NCI-H2227 (cell line): ENCODE measurements around the gene SUOX.
"Not testable (repeated sequence)": the region's sequence is repeated elsewhere in the genome, so short reads cannot be mapped to it uniquely, and the experiment has no call there.

Experiments
- DNase-seq: peaks from one replicate; lab custom pipeline; 2025; ENCODE audit not compliant: unreplicated experiment; lab: John Stamatoyannopoulos, UW

Gene SUOX

GRCh38 chr12:55982319-55982936 lies 14.6 kb upstream of the SUOX start:
- no peak for DNase-seq

DNA sequence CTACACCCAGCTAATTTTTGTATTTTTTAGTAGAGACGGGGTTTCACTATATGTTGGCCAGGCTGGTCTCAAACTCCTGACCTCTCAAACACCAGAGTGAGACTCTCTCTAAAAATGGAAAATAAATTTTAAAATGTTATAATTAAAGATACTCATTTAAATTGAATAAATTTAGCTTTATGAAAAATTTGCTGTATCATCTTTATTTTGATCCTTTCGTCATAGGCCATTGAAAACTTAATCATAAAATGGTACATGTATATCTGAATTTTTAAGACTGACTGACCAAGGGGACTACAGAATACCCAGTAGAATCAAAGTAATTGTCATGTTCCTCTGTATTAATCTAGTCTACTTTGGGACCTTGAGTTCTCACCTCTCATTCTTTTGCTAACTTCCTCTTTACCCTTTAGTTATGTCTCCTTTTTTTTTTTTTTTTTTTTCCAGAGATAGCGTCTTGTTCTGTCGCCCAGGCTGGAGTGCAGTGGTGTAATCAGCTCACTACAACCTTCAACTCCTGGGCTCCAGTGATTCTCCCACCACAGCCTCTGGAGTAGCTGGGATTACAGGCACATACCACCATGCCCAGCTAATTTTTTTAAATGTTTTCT lies 13.7 kb upstream of the SUOX start:
- no peak for DNase-seq

GRCh38 chr12:55984861-55985260 lies 12.2 kb upstream of the SUOX start:
- DNase-seq = no peak

DNA sequence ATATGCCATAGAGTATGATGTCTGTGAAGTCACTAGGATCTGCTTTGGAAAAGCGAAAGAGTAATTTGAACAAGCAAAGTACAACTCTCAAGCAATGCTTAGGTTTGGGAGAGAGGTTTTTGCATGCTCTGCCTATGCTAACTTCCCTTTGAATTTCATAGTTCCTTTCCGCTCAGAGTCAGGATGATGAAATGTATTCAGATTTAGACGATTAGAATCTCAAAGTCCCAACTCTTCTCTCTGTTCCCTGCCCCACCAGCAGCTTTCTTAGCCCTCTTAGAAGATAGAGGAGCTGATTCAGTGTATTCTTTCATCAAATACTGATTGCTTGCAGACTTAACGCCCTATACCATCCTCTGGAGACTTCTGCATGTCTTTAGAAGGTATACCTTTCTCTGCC lies 11.7 kb upstream of the SUOX start:
- DNase-seq = no peak

DNA sequence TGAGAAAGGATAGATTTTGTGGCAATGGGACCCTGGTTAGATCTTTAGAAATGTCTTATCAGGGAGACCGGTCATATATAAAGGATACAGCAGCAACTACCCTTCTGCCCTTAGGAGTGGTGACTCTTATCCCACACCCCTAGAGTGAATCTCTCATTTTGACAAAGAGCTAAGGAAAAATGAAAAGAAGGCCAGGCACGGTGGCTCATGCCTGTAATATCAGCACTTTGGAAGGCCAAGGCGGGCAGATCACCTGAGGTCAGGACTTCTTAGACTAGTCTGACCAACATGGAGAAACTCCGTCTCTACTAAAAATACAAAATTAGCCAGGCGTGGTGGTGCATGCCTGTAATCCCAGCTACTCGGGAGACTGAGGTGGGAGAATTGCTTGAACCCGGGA lies 11.1 kb upstream of the SUOX start:
- DNase-seq = not testable (repeated sequence)

DNA sequence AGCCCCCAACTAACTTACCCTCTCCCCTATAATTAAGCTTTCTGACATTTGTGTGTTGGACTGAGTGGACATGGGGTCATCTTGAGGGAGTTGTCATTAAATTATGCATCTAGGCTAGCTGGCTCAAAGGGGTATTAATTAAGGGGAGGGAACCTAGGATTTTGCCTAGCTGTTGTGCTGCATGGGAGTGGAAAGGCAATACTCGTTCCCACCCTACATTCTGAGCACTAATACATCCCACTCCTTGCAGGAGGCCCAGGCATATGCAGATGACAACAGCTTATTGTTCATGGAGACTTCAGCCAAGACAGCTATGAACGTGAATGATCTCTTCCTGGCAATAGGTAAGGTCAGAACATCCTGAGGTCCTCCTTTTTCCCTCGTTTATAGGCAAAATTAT lies 6.0 kb upstream of the SUOX start:
- no peak for DNase-seq

- DNase-seq = no peak
Observed at GRCh38 chr12:55993230-55993853, 3.7 kb upstream of the SUOX start.

DNA sequence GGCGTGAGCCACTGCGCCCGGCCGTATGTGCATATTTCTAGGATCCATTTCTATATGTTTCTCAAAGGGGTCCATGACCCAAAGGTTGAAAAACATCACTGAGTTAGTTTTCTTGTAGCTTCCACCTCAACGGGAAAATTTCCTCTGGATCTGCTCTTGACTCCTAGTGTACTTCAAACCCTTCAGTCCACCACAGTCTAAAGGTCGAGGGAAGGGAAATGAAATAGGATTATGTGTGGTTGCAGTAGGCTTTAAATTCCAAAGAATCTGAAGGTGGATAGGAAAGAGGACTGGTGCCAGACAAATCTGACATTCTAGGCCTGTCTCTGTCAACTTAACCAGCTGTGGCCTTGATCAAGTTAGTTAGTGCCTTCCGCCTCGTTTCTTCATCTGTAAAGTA lies 1.7 kb upstream of the SUOX start:
- no peak for DNase-seq

GRCh38 chr12:55996201-55996714 lies 818 bp upstream of the SUOX start:
- DNase-seq = peak; percentile 64

DNA sequence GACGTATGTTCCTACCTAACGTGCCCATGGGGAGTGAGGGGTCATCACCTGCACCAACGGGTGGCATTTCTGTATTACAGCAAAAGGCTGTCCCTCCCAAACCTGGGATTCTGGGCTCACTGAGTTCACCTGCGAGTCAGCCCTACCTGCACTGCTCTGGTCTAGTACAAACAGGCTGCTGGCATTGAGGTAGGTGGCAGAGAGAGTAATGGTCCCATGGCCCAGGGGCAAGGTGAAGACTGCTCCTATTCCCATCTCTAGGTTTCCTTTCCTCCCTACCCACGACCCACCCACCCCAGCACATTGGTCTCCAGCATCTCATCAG lies 421 bp downstream of the SUOX start:
- no peak for DNase-seq

DNA sequence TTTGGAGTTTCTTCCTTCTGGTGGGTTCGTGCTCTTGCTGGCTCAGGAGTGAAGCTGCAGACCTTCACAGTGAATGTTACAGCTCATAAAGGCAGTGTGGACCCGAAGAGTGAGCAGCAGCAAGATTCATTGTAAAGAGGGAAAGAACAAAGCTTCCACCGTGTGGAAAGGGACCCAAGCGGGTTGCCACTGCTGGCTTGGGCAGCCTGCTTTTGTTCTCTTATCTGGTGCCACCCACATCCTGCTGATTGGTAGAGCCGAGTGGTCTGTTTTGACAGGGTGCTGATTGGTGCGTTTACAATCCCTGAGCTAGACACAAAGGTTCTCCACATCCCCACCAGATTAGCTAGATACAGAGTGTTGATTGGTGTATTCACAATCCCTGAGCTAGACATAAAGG lies 2.4 kb downstream of the SUOX start:
- DNase-seq = not testable (repeated sequence)

- not testable (repeated sequence) for DNase-seq
Observed at GRCh38 chr12:55999999-56000540, 3.0 kb downstream of the SUOX start.

DNA sequence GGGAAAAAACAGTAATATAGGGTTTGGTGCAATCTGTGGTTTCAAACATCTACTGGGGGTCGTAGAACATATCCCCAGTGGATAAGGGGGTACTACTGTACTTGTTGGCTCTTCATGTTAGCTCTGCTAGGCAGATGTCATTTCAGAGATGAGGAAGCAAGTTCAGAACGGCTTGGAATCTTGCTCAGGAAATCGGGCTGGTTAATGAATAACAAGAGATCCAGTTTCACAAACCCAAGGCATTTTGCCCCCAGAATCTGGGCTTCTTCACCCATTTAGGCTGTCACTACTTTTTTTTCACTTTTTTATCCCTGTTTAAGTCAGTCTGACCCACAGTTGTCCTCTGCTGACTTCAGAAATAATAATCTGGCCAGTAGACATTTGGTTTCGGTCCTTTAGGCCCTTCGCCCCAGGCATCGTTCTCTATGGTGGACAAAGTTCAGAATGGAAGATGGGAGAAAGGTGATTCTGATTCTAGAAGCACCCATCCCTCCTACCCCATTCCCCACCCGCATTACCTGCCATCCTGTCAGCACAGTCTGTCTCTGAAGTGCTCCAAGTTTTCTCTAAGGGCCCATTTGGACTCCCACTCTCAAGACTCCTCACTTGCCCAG lies 4.5 kb downstream of the SUOX start:
- no peak for DNase-seq

DNA sequence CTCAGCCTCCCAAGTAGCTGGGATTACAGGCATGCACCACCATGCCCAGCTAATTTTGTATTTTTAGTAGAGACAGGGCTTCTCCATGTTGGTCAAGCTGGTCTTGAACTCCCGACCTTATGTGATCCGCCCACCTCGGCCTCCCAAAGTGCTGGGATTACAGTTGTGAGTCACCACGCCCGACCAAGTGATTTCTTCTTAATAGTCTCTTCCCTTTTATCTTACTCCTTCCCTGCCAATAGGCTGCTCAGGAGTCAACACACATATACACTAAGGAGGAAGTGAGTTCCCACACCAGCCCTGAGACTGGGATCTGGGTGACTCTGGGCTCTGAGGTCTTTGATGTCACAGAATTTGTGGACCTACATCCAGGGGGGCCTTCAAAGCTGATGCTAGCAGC lies 6.3 kb downstream of the SUOX start:
- not testable (repeated sequence) for DNase-seq

DNA sequence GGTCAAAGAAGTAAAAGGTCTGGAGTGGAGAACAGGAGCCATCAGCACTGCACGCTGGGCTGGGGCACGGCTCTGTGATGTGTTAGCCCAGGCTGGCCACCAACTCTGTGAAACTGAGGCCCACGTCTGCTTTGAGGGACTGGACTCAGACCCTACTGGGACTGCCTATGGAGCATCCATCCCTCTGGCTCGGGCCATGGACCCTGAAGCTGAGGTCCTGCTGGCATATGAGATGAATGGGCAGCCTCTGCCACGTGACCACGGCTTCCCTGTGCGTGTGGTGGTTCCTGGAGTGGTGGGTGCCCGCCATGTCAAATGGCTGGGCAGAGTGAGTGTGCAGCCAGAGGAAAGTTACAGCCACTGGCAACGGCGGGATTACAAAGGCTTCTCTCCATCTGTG lies 7.1 kb downstream of the SUOX start:
- no peak for DNase-seq

GRCh38 chr12:56007564-56008559 lies 10.8 kb downstream of the SUOX start:
- DNase-seq = peak; percentile 70

- DNase-seq = no peak
Observed at GRCh38 chr12:56010111-56010570, 13.1 kb downstream of the SUOX start.

DNA sequence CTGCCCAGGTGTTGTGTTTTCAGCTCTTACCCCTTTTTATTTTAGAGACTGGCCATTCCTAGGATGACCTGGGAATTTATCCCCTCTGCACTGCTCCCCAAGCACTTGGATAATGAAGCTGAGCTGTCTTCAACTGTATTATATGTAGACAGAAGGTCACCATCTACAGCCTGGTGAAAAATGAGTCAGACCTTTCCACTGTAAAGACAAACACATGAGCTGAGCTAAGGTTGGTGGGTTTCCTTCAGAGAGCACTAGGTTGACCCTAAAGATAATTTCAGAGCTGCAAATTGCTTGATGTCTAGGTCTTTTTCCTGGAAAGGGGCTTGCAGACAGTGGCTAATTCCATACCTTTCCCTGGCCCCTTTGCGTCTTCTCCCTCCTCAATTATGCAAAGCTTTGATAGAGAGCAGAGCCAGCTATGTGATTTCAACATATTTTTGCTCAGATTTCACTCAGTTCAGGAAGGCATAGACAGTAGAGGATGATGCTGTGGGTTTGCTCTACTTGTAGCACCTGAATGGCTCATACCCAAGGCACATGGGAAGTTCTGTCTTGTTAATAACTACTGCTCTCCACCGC lies 14.5 kb downstream of the SUOX start:
- DNase-seq = no peak

DNA sequence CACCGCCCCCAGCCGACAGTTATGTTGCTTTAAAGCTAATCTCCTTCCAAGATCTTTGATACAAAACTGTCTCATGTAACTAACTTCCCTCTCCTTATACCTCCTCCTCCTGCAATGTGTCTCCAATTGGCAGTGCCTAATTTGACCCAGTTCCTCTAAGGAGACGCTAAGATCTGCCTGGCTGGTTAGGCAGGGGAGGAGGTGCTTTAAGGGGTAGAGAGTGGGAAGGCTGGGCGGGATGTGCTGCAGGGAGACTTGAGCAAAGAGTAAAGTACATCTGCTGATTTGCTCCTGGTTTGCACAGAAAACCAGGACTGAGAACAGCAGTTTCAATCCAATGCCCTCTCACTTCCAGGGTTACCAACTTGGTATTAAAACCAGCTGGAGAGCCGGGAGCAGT lies 16.4 kb downstream of the SUOX start:
- no peak for DNase-seq

DNA sequence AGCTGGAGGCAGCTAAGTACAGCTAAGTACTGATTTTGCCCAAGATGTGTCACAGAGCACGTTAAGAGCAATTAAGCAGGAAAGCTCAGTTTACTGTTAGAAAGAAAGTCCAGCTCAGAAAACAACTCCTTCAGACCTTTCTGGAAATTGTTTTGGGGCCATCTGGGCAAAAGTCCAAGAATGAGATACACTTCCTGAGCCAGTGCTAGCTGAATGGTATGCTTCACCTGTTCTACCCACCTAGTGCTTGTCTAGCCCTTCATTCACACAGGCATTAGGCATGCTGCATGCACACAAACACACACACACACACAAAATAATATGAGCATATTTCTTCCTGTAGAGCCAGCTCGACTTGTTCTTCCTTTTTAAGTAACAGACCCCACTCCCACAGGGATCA lies 17.1 kb downstream of the SUOX start:
- no peak for DNase-seq
